MM.1S (cell line): ENCODE data around the gene SFRP2.

ENCODE experiments used
- CTCF ChIP-seq: fragments of 300-600 bp; sonication (generic); IDR thresholded peaks from 2 replicates; pipeline ENCODE4 v1.5.1; 2016; ENCODE audit warnings: antibody characterized with exemption, low read length, mixed read lengths
- EZH2 ChIP-seq: fragments of 300-600 bp; sonication (generic); optimal IDR thresholded peaks from 2 replicates; pipeline ENCODE3; 2017; ENCODE audit warnings: low read depth, mild to moderate bottlenecking, antibody characterized with exemption, low read length, mixed read lengths

DNA sequence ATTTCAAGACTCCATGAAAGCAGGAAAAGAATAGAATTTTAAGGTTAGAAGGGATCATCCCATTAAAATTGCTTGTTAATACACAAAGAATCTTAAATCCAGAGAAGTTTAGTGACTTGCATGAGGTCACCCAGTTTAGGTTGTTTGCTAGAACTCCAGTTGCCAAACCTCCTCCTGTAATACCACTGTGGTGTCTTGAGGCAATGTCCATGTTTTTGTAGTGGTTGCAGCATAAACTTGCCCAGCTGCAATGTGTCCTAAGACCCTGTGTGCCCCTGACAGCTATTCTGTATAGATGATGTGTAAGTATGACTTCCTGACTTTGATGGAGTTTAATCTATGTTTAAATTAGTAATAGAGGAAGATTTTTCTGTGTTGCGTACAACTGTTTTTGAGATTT is 6.3 kb downstream of the SFRP2 start:
- TF ChIP-seq CTCF (no peak), EZH2 (no peak)
